ENCODE measurements around the gene C2orf81.
A peak's percentile ranks its signal among the peaks of the same experiment; 100 is the strongest.

C2orf81 gene

DNA sequence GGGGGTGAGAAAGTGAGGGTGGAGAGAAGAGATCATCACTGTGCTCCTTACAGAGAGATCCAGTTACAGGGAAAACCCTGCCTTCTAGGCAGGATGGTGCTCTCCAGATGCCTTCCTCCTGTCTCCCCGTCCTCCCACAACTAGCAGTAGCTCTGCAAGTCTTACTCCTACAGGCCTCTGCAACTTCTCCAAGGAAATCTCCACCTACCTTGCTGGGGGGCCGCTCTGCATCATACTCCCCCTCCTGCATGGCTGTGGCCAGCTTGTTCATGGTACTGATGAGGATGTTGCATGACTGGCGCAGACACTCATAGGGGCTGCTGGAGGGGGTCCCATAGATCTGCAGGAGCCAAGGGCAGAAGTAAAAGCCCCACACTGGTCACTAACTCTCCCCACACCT, 55.4 kb downstream of the C2orf81 start:
- H3K36me3 ChIP-seq (ENCODE audit: control insufficient read depth in 5 of 5, insufficient read depth in 5 of 5, low read length in 5 of 5): peaks cover 6 to 100% (median 98%) of the 10 kb centered on the region in 5 donors
- peaks cover 0 to 4% (median 0%) of the 10 kb centered on the region in 5 donors for H3K4me1 ChIP-seq (ENCODE audit: control insufficient read depth in 5 of 5, insufficient read depth in 5 of 5, low read length in 5 of 5)
- no peaks in the 10 kb centered on the region for H3K27me3 ChIP-seq (ENCODE audit: control insufficient read depth in 5 of 5, insufficient read depth in 4 of 5, low read length in 5 of 5)
- H3K9ac ChIP-seq (ENCODE audit: low read length in 5 of 5): no peak overlapping the region
- no peaks in the 10 kb centered on the region for H3K9me3 ChIP-seq (ENCODE audit: control insufficient read depth in 5 of 5, low read length in 5 of 5)
- H3K4me3 ChIP-seq (ENCODE audit: low read depth in 1 of 5, low read length in 5 of 5): no peak overlapping the region
- H3K27ac ChIP-seq (ENCODE audit: low read depth, low read length): no peak overlapping the region

DNA sequence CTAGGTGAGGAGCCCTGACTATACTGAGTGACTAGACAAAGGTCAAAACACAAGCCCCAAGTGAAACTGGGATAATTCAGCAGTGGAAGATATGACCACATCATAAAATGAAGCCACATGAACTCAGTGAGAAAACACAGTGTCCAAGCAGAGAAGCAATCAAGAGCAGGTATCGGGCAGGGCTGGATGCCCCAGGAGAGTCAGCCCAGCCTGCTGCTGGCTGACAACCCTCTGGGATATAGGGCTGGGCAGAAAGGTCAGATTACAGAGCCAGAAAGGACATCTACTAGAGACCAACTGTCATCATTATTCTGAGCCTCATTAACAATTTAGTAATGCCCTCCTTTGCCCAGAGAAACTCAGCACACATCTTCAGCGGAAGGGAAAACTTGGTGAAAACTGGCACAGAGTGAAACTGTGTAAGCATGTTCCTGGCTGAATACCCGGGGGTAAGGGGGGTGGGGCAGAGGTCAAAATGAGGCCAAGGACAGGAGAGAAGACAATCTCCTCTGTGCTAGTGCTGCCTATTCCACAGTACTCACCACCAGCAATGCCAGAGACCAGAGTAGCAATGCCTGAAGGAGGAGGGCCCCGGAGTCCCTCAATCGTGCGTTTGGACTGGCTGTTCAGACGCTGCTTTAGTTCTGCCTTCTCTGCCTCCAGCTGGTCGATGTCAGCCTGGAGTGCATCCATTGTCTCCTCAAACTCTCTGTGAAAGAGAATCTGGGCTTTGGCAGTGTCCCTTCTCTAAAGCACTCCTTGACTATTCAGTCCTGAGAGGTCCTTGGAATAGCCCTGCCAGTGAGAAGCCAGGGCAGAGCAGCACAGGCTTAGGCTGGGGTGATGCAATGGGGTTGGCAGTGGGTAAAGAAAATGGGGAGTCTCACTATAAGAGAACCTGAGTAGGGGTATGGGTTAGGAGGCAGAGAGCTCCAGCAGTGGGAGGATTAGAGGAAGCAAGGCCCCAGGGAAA, 56.6 kb downstream of the C2orf81 start:
- Histone ChIP-seq H3K27me3 (ENCODE audit: control insufficient read depth in 5 of 5, insufficient read depth in 4 of 5, low read length in 5 of 5) (no peaks in the 10 kb centered on the region), H3K9me3 (ENCODE audit: control insufficient read depth in 5 of 5, low read length in 5 of 5) (no peaks in the 10 kb centered on the region), H3K27ac (ENCODE audit: low read depth, low read length) (no peak overlapping the region), H3K36me3 (ENCODE audit: control insufficient read depth in 5 of 5, insufficient read depth in 5 of 5, low read length in 5 of 5) (peaks cover 6 to 100% (median 99%) of the 10 kb centered on the region in 5 donors), H3K9ac (ENCODE audit: low read length in 5 of 5) (peak overlapping the region in 2 of 5 donors; percentile 17 to 23), H3K4me1 (ENCODE audit: control insufficient read depth in 5 of 5, insufficient read depth in 5 of 5, low read length in 5 of 5) (peaks cover 0 to 4% (median 0%) of the 10 kb centered on the region in 5 donors), H3K4me3 (ENCODE audit: low read depth in 1 of 5, low read length in 5 of 5) (no peak overlapping the region)

Measured in subcutaneous abdominal adipose tissue (tissue), 5 donors.